K562 treated with DMSO at 1 percent for 48 hours (cell line): ENCODE data around the gene FNDC1. TPM values are rescaled to one million over a fixed set of nuclear protein-coding genes. Genes with fewer than 3 reads are reported as not detected.

ENCODE experiments used
- total RNA-seq: library from RNA; unstranded; fragments of 300-600 nt; gene quantifications from 2 replicates; pipeline ENCODE4 v1.2.3, GENCODE V29; 2022; ENCODE audit warnings: low replicate concordance; ENCODE audit errors: extremely low read depth

The FNDC1 gene
- not detected in 2 replicates for total RNA-seq

DNA sequence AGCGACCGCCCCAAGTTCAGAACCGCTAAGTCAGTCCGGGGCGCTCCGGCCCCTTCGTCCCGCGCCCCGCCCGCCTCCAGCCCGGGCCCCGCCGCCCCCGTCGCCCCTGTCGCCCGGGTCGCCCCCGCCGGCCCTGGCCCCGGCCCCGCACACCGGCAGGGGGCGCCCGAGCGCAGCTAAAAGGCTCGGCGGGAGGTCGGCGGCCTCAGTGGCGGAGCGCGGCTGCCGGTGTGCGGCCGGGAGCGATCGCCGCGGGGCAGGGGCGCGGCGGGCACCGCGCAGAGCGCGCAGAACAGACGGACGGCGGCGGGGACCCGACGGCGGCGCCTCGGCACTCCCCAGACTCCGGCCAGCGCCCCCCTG, at the start of gene FNDC1:
Gene FNDC1 (plus strand): TSS at position 208 of the 363 bp plus-strand sequence. CDS start 197 bp downstream, outside the sequence.

Other genes with a start within 250 kb of the FNDC1 start
- gene RSPH3, start 169.2 kb upstream of the FNDC1 start, total RNA-seq: not detected in 2 replicates
- gene TAGAP, start 124.4 kb upstream of the FNDC1 start, total RNA-seq: not detected in 2 replicates